Measurements from ENCODE around the gene BAIAP2. TPM values are rescaled to one million over a fixed set of nuclear protein-coding genes. Genes with fewer than 3 reads are reported as not detected.

The BAIAP2 gene
- polyA plus RNA-seq, 6 donors from 2014 or later: 0.19 to 6.1 (median 0.79) TPM

DNA sequence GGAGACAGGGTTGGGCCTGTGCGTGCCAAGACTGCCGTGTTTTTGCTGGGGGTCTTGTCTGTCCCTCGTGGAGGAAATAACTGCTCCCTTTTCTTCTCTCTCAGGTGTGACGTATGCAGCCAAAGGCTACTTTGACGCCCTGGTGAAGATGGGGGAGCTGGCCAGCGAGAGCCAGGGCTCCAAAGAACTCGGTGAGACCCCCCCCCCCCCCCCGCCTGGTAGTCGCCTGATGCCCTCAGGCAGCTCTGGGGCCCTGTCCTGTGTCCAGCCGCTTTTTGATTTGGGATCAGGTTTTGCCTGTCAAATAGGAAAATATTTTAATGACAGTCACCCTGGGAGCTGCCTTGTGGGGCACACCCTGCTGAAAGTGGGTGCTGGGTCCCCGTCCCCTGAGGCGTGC is 22.8 kb downstream of the BAIAP2 start:
- DNase-seq (no peak), ATAC-seq (ENCODE audit: low read depth in 2 of 2) (no peak)
- Mint-ChIP-seq H3K4me3 (no peak overlapping the region), H3K36me3 (no peaks in the 10 kb centered on the region), H3K27ac (no peak overlapping the region), H3K9me3 (peaks cover 0 to 1% (median 0%) of the 10 kb centered on the region in 7 donors), H3K4me1 (no peaks in the 10 kb centered on the region), H3K27me3 (no peaks in the 10 kb centered on the region)

GRCh38 chr17:81058263-81058871 is 23.4 kb downstream of the BAIAP2 start:
- peaks cover 0 to 1% (median 0%) of the 10 kb centered on the region in 7 donors for H3K9me3 Mint-ChIP-seq
- H3K27me3 Mint-ChIP-seq: no peaks in the 10 kb centered on the region
- no peak overlapping the region for H3K27ac Mint-ChIP-seq
- no peak overlapping the region for H3K4me3 Mint-ChIP-seq
- DNase-seq: no peak
- H3K4me1 Mint-ChIP-seq: no peaks in the 10 kb centered on the region
- no peak for ATAC-seq (ENCODE audit: low read depth in 2 of 2)
- H3K36me3 Mint-ChIP-seq: no peaks in the 10 kb centered on the region

- Mint-ChIP-seq H3K4me1 (no peaks in the 10 kb centered on the region), H3K36me3 (no peaks in the 10 kb centered on the region), H3K4me3 (no peak overlapping the region), H3K9me3 (peaks cover 0 to 1% (median 0%) of the 10 kb centered on the region in 7 donors), H3K27ac (no peak overlapping the region), H3K27me3 (no peaks in the 10 kb centered on the region)
- DNase-seq (no peak), ATAC-seq (ENCODE audit: low read depth in 2 of 2) (no peak)
Observed at GRCh38 chr17:81059026-81059425, 24.1 kb downstream of the BAIAP2 start.

GRCh38 chr17:81060416-81060815 is 25.5 kb downstream of the BAIAP2 start:
- Mint-ChIP-seq H3K27me3 (no peaks in the 10 kb centered on the region), H3K27ac (no peak overlapping the region), H3K9me3 (peaks cover 0 to 1% (median 0%) of the 10 kb centered on the region in 7 donors), H3K36me3 (no peaks in the 10 kb centered on the region), H3K4me3 (no peak overlapping the region), H3K4me1 (no peaks in the 10 kb centered on the region)
- ATAC-seq (ENCODE audit: low read depth in 2 of 2) (no peak), DNase-seq (no peak)

DNA sequence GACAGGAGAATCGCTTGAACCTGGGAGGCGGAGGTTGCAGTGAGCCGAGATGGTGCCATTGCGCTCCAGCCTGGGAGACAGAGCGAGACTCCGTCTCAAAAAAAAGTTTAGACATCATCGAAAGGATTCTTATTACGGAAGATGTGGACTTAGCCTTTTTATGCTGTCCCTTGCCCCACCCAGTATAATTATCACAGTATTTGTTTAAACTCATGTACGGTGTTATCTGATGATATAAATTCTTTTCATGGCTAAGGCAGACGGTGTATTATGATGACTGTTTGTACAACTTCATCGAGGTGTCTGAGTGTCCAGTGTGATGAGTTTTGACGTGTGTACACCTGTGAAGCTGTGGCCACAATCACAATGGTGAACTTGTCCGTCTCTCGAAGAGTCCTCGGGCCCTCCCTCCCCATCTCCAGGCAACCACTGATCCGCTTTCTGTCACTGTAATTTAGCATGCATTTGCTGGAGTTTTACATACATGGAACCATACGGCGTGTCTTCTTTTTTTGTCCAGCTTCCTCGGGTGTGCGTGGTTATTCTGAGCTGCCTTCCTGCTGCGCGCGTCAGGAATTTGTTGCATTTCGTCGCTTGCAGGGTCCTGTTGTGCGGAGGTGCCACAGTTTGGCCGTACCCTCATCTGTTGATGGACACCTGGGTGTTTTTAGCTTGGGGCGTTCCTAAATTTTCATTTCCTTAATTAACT is 26.2 kb downstream of the BAIAP2 start:
- peaks cover 0 to 1% (median 0%) of the 10 kb centered on the region in 7 donors for H3K9me3 Mint-ChIP-seq
- peak overlapping the region in 1 of 6 donors; percentile 39 for H3K27ac Mint-ChIP-seq
- H3K27me3 Mint-ChIP-seq: no peaks in the 10 kb centered on the region
- ATAC-seq (ENCODE audit: low read depth in 2 of 2): no peak
- H3K4me3 Mint-ChIP-seq: peak overlapping the region in 1 of 8 donors; percentile 14
- no peaks in the 10 kb centered on the region for H3K36me3 Mint-ChIP-seq
- H3K4me1 Mint-ChIP-seq: no peaks in the 10 kb centered on the region
- DNase-seq: no peak

DNA sequence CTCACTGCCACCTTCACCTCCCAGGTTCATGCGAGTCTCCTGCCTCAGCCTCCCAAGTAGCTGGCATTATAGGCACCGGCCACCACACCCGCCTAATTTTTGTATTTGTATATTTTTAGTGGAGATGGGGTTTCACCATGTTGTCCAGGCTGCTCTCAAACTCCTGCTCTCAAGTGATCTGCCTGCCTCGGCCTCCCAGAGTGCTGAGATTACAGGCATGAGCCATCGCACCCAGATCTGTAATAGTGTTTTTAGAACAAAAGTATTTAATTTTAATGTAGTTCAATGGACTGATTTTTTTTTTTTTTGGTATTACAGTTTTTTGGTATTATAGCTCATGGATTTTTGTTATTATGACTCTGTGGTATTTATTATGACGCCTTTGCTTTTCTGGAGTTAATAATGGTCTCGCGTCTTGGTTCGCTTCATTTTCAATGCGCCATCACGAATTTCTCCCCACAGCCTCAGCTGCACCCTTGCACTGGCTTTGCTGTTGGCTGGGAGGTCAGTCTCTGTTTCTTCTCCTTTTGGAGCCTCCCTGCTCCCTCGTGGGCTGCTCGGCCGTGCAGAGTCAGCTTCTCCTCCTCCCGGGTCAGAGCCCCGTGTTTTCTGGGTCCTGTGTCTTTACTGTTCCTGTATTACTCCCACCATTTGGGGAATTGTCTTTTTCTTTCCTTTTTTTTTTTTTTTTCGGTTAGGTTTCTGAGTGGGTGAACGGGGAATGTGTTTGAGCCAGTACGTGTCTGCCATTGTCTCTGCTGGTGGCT is 27.2 kb downstream of the BAIAP2 start:
- Mint-ChIP-seq H3K27me3 (no peaks in the 10 kb centered on the region), H3K36me3 (no peaks in the 10 kb centered on the region), H3K4me1 (no peaks in the 10 kb centered on the region), H3K9me3 (peaks cover 0 to 1% (median 0%) of the 10 kb centered on the region in 7 donors), H3K27ac (no peak overlapping the region), H3K4me3 (no peak overlapping the region)
- ATAC-seq (ENCODE audit: low read depth in 2 of 2) (no peak), DNase-seq (no peak)

GRCh38 chr17:81063106-81064093 is 28.4 kb downstream of the BAIAP2 start:
- DNase-seq: no peak
- Mint-ChIP-seq H3K4me3 (no peak overlapping the region), H3K36me3 (no peaks in the 10 kb centered on the region)

GRCh38 chr17:81064678-81065475 is 29.9 kb downstream of the BAIAP2 start:
- ATAC-seq (ENCODE audit: low read depth in 2 of 2) (no peak), DNase-seq (no peak)
- Mint-ChIP-seq H3K36me3 (no peaks in the 10 kb centered on the region), H3K27ac (no peak overlapping the region), H3K4me3 (no peak overlapping the region), H3K27me3 (no peaks in the 10 kb centered on the region), H3K9me3 (peaks cover 0 to 1% (median 0%) of the 10 kb centered on the region in 7 donors), H3K4me1 (no peaks in the 10 kb centered on the region)

More at GRCh38 chr17:81063106-81064093, 28.4 kb downstream of the BAIAP2 start:
- ATAC-seq (ENCODE audit: low read depth in 2 of 2): no peak
- H3K27me3 Mint-ChIP-seq: no peaks in the 10 kb centered on the region
- peaks cover 0 to 1% (median 0%) of the 10 kb centered on the region in 7 donors for H3K9me3 Mint-ChIP-seq
- H3K4me1 Mint-ChIP-seq: no peaks in the 10 kb centered on the region
- no peak overlapping the region for H3K27ac Mint-ChIP-seq

DNA sequence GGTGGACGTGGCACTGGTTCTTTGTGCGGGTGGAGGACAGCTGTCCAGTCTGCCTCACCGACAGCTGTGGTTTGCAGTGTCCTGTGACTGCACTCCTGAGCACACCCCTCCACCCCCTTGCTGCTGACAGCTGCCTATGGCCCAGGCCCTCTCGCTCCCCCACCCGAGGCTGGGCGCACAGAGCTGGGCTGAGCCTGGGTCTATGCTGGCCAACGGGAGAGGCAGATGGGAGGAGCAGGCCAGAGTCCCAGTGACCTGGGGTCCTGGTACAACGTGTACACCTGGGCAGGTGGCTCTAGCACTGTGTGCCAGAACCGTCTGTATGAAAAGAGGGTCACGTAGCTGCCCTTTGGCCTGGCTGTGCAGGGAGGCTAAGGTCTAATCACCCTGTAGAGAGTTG is 30.5 kb downstream of the BAIAP2 start:
- H3K36me3 Mint-ChIP-seq: no peaks in the 10 kb centered on the region
- peaks cover 0 to 1% (median 0%) of the 10 kb centered on the region in 7 donors for H3K9me3 Mint-ChIP-seq
- no peak for DNase-seq
- no peaks in the 10 kb centered on the region for H3K4me1 Mint-ChIP-seq
- H3K27me3 Mint-ChIP-seq: no peaks in the 10 kb centered on the region
- no peak overlapping the region for H3K27ac Mint-ChIP-seq
- no peak for ATAC-seq (ENCODE audit: low read depth in 2 of 2)
- H3K4me3 Mint-ChIP-seq: no peak overlapping the region

DNA sequence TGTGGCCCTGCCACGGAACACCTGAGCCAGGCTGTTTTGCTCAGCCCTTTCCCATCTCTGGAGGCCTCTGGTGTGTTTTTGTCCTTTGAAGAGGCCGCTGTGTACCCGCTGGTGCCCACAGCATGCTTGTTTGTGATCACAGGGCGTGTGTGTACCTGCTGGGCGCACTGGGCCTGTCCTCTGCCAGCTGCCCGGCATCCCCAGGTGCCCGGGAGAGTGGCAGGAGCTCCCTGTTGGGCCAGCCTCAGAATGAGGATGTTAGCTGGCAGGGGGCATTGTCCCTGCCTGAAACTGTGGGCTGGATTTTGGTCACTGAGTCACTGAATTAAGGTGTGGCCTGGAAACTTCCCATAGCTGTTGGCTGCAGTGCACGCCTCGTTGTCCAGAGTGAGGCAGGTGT is 31.1 kb downstream of the BAIAP2 start:
- Mint-ChIP-seq H3K9me3 (peaks cover 0 to 1% (median 0%) of the 10 kb centered on the region in 7 donors), H3K27ac (no peak overlapping the region), H3K4me1 (no peaks in the 10 kb centered on the region)

DNA sequence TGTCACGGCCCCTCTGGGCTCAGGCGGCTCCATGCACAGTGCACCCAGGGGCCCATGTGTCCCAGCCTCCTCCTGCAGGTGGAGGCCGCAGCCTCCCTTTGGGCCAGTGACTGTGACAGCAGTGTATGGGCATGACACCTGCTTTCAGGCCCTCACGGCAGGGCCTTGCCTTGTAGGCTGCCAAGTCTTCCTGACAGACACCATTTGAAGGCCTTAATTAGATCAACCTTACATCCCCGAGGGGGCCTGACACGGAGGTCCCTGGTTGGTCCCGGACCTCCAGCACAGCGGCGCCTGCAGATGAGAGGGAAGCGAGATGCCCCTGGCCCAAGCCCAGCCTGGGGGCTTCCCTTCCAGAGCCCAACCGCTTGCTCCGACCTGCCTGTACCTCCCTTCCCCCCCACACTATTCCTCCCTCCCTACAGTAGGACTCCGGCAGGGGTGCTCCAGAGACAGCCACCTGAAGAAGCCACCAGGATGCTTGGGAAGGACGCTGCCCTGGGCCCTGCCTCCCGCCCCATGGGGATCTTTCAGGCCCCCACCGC is 31.9 kb downstream of the BAIAP2 start:
- H3K9me3 Mint-ChIP-seq: peaks cover 0 to 1% (median 0%) of the 10 kb centered on the region in 7 donors
- H3K27ac Mint-ChIP-seq: no peak overlapping the region
- ATAC-seq (ENCODE audit: low read depth in 2 of 2) (no peak), DNase-seq (no peak)
- no peaks in the 10 kb centered on the region for H3K27me3 Mint-ChIP-seq
- H3K4me1 Mint-ChIP-seq: no peaks in the 10 kb centered on the region
- H3K36me3 Mint-ChIP-seq: no peaks in the 10 kb centered on the region
- H3K4me3 Mint-ChIP-seq: no peak overlapping the region

More for the DNA sequence above, 31.1 kb downstream of the BAIAP2 start:
- Mint-ChIP-seq H3K4me3 (no peak overlapping the region), H3K36me3 (no peaks in the 10 kb centered on the region), H3K27me3 (no peaks in the 10 kb centered on the region)
- DNase-seq: no peak
- no peak for ATAC-seq (ENCODE audit: low read depth in 2 of 2)

DNA sequence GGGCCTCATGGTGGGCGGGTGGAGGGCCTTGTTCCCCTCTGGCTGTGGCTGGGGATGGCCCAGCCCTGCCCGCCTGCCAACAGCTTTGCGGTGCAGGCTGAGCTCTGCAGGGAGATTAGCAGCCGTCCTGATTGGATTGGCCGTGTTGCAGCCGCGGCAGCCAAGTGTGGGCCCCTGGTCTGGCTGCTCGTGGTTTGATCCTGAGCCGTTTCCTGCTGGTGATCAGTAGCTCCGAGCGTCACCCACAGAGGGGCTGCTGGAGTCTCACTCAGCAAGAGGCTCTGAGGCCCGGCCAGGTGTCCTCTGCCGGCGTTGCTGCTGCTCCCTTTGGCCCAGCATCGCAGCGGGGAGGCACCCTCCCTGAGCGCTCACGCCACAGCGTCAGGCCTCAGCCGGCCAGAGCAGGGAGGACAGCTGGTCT is 32.5 kb downstream of the BAIAP2 start:
- H3K27me3 Mint-ChIP-seq: no peaks in the 10 kb centered on the region
- no peak overlapping the region for H3K4me3 Mint-ChIP-seq
- peaks cover 0 to 1% (median 0%) of the 10 kb centered on the region in 7 donors for H3K9me3 Mint-ChIP-seq
- DNase-seq (no peak), ATAC-seq (ENCODE audit: low read depth in 2 of 2) (no peak)
- no peaks in the 10 kb centered on the region for H3K4me1 Mint-ChIP-seq
- H3K36me3 Mint-ChIP-seq: no peaks in the 10 kb centered on the region
- no peak overlapping the region for H3K27ac Mint-ChIP-seq

Data from naive B cell (primary cell).